ENCODE results near the gene RDX.

DNA sequence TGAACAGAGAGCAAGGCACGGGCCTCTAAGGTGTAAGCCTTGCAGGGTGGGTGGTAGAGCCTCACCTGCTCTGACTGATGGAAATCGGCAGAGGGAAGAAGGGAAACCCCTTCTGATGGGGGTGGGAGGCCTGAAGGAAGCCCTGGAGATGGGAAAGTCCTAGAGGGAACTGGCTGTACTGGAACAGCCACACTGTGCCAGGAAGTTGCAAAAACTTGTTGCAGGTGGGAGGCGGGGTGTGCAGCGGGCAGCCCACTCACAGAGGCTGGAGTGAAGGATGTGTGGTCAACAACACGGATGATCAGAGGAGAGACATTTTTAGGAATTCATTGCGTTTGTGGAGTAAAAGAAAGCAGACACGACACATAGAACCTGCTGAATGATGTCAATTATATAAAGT, 112.0 kb downstream of the RDX start:
- TF ChIP-seq, protein P1, sequence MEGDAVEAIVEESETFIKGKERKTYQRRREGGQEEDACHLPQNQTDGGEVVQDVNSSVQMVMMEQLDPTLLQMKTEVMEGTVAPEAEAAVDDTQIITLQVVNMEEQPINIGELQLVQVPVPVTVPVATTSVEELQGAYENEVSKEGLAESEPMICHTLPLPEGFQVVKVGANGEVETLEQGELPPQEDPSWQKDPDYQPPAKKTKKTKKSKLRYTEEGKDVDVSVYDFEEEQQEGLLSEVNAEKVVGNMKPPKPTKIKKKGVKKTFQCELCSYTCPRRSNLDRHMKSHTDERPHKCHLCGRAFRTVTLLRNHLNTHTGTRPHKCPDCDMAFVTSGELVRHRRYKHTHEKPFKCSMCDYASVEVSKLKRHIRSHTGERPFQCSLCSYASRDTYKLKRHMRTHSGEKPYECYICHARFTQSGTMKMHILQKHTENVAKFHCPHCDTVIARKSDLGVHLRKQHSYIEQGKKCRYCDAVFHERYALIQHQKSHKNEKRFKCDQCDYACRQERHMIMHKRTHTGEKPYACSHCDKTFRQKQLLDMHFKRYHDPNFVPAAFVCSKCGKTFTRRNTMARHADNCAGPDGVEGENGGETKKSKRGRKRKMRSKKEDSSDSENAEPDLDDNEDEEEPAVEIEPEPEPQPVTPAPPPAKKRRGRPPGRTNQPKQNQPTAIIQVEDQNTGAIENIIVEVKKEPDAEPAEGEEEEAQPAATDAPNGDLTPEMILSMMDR (IDR thresholded peaks at IDR 0.05; ENCODE audit: control extremely low read depth in 1 of 3, insufficient read depth in 1 of 3, low read depth in 1 of 3, low read length in 3 of 3): no peak
- TF ChIP-seq EGR1 (IDR thresholded peaks at IDR 0.05; ENCODE audit: borderline replicate concordance, low read depth, low read length) (no peak), USF2 (IDR thresholded peaks at IDR 0.05; ENCODE audit: low read length) (no peak), HDAC6 (IDR thresholded peaks at IDR 0.05; ENCODE audit: low read depth, low read length) (no peak), CHD2 (IDR thresholded peaks at IDR 0.05; ENCODE audit: low read length) (no peak), POLR2A (IDR thresholded peaks at IDR 0.05; ENCODE audit: control extremely low read depth in 1 of 2, low read depth in 2 of 2, low read length in 2 of 2) (no peak), SUZ12 (IDR thresholded peaks at IDR 0.05; ENCODE audit: low read length) (no peak), EP300 (IDR thresholded peaks at IDR 0.05; ENCODE audit: borderline replicate concordance in 1 of 2, low read depth in 2 of 2, low read length in 2 of 2) (no peak), BACH1 (IDR thresholded peaks at IDR 0.05; ENCODE audit: low read length) (no peak)
- TF ChIP-seq, protein P2, sequence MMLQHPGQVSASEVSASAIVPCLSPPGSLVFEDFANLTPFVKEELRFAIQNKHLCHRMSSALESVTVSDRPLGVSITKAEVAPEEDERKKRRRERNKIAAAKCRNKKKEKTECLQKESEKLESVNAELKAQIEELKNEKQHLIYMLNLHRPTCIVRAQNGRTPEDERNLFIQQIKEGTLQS (IDR thresholded peaks at IDR 0.05; ENCODE audit: insufficient read depth, low read depth, low read length): no peak

Measured in H1 (cell line).